Measurements from ENCODE around the gene SARNP. TPM values are rescaled to one million over a fixed set of nuclear protein-coding genes. Genes with fewer than 3 reads are reported as not detected.

The SARNP gene
- total RNA-seq, 1 donor from 2014 or later, result 141 TPM

- no peak for DNase-seq (ENCODE audit: low read depth)
- Histone ChIP-seq H3K4me3 (ENCODE audit: low read depth, low read length) (no peak overlapping the region), H3K36me3 (ENCODE audit: control insufficient read depth, insufficient read depth, low read length) (no peaks in the 10 kb centered on the region), H3K27me3 (ENCODE audit: control insufficient read depth, insufficient read depth, low read length) (no peaks in the 10 kb centered on the region)
- TF ChIP-seq, protein P1, sequence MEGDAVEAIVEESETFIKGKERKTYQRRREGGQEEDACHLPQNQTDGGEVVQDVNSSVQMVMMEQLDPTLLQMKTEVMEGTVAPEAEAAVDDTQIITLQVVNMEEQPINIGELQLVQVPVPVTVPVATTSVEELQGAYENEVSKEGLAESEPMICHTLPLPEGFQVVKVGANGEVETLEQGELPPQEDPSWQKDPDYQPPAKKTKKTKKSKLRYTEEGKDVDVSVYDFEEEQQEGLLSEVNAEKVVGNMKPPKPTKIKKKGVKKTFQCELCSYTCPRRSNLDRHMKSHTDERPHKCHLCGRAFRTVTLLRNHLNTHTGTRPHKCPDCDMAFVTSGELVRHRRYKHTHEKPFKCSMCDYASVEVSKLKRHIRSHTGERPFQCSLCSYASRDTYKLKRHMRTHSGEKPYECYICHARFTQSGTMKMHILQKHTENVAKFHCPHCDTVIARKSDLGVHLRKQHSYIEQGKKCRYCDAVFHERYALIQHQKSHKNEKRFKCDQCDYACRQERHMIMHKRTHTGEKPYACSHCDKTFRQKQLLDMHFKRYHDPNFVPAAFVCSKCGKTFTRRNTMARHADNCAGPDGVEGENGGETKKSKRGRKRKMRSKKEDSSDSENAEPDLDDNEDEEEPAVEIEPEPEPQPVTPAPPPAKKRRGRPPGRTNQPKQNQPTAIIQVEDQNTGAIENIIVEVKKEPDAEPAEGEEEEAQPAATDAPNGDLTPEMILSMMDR (IDR thresholded peaks at IDR 0.05; ENCODE audit: insufficient read depth, low read length, poor library complexity, severe bottlenecking), result no peak
Measured at GRCh38 chr12:55806982-55807381, 10.5 kb downstream of the SARNP start.

GRCh38 chr12:55797550-55797949, 20.0 kb downstream of the SARNP start:
- TF ChIP-seq, protein P1 (IDR thresholded peaks at IDR 0.05; ENCODE audit: insufficient read depth, low read length, poor library complexity, severe bottlenecking), result no peak
- Histone ChIP-seq H3K4me3 (ENCODE audit: low read depth, low read length) (no peak overlapping the region), H3K36me3 (ENCODE audit: control insufficient read depth, insufficient read depth, low read length) (no peaks in the 10 kb centered on the region), H3K27me3 (ENCODE audit: control insufficient read depth, insufficient read depth, low read length) (no peaks in the 10 kb centered on the region)
- DNase-seq (ENCODE audit: low read depth), result no peak

- DNase-seq (ENCODE audit: low read depth), result no peak
- Histone ChIP-seq H3K36me3 (ENCODE audit: control insufficient read depth, insufficient read depth, low read length) (no peaks in the 10 kb centered on the region), H3K27me3 (ENCODE audit: control insufficient read depth, insufficient read depth, low read length) (no peaks in the 10 kb centered on the region), H3K4me3 (ENCODE audit: low read depth, low read length) (no peak overlapping the region)
- TF ChIP-seq, protein P1 (IDR thresholded peaks at IDR 0.05; ENCODE audit: insufficient read depth, low read length, poor library complexity, severe bottlenecking), result peak; percentile 68
Measured at GRCh38 chr12:55797068-55797467, 20.5 kb downstream of the SARNP start.

GRCh38 chr12:55795950-55796349, 21.6 kb downstream of the SARNP start:
- Histone ChIP-seq H3K4me3 (ENCODE audit: low read depth, low read length) (no peak overlapping the region), H3K36me3 (ENCODE audit: control insufficient read depth, insufficient read depth, low read length) (no peaks in the 10 kb centered on the region), H3K27me3 (ENCODE audit: control insufficient read depth, insufficient read depth, low read length) (no peaks in the 10 kb centered on the region)
- TF ChIP-seq, protein P1 (IDR thresholded peaks at IDR 0.05; ENCODE audit: insufficient read depth, low read length, poor library complexity, severe bottlenecking), result no peak
- DNase-seq (ENCODE audit: low read depth), result no peak

GRCh38 chr12:55789893-55790292, 27.6 kb downstream of the SARNP start:
- no peaks in the 10 kb centered on the region for H3K27me3 ChIP-seq (ENCODE audit: control insufficient read depth, insufficient read depth, low read length)
- peaks cover 4% of the 10 kb centered on the region for H3K36me3 ChIP-seq (ENCODE audit: control insufficient read depth, insufficient read depth, low read length)
- TF ChIP-seq, protein P1 (IDR thresholded peaks at IDR 0.05; ENCODE audit: insufficient read depth, low read length, poor library complexity, severe bottlenecking), result no peak
- H3K4me3 ChIP-seq (ENCODE audit: low read depth, low read length), result no peak overlapping the region
- DNase-seq (ENCODE audit: low read depth), result no peak

- no peak for DNase-seq (ENCODE audit: low read depth)
- no peaks in the 10 kb centered on the region for H3K27me3 ChIP-seq (ENCODE audit: control insufficient read depth, insufficient read depth, low read length)
- no peak overlapping the region for H3K4me3 ChIP-seq (ENCODE audit: low read depth, low read length)
- TF ChIP-seq, protein P1 (IDR thresholded peaks at IDR 0.05; ENCODE audit: insufficient read depth, low read length, poor library complexity, severe bottlenecking), result no peak
- peaks cover 4% of the 10 kb centered on the region for H3K36me3 ChIP-seq (ENCODE audit: control insufficient read depth, insufficient read depth, low read length)
Measured at GRCh38 chr12:55789171-55789570, 28.4 kb downstream of the SARNP start.

Measured in kidney epithelial cell (primary cell).